ENCODE measurements around the gene AOC3.

GRCh38 chr17:42844271-42844670 is 6.7 kb upstream of the AOC3 start, which contains the start of gene AOC2:
- TF ChIP-seq POLR2A (IDR thresholded peaks at IDR 0.05) (no peak), POLR2AphosphoS5 (IDR thresholded peaks at IDR 0.05) (no peak)
